HepG2 (cell line): ENCODE results near the gene SDC1. TPM values are rescaled to one million over a fixed set of nuclear protein-coding genes. Genes with fewer than 3 reads are reported as not detected.

Experiments
- AGO2 ChIP-seq: fragments of 200-400 bp; formaldehyde crosslinking; optimal IDR thresholded peaks from 2 replicates; pipeline ENCODE3; 2017; ENCODE audit warnings: mild to moderate bottlenecking, low read depth, low read length, moderate library complexity
- EP300 ChIP-seq, 3 experiments: sonication (generic) in 1 of 3; formaldehyde crosslinking in 1 of 3; IDR thresholded peaks; 2 replicates each; pipeline versions ENCODE4 v1.5.1 to v1.6.1; 2011 to 2020; ENCODE audit warnings: low read depth in 2 of 3, low read length in 2 of 3, borderline replicate concordance in 1 of 3, improper control_type of control experiment in 1 of 3, mild to moderate bottlenecking in 1 of 3, missing genetic modification reagents in 1 of 3, moderate library complexity in 1 of 3
- GMEB1 ChIP-seq: sonication (generic); formaldehyde crosslinking; IDR thresholded peaks from 2 replicates; pipeline ENCODE4 v1.5.1; 2020; ENCODE audit warnings: missing genetic modification reagents, mild to moderate bottlenecking, borderline replicate concordance
- HNRNPL ChIP-seq: fragments of 200-400 bp; formaldehyde crosslinking; IDR thresholded peaks from 2 replicates; pipeline ENCODE4 v1.6.1; 2017; ENCODE audit warnings: mild to moderate bottlenecking, low read depth, low read length
- HOXA5 ChIP-seq: sonication (generic); formaldehyde crosslinking; IDR thresholded peaks from 2 replicates; pipeline ENCODE4 v1.4.0; 2020; ENCODE audit warnings: missing genetic modification reagents
- IRF2 ChIP-seq: IDR thresholded peaks from 2 replicates; pipeline ENCODE4 v1.6.1; 2018; ENCODE audit warnings: missing genetic modification reagents, missing compliant biosample characterization
- KLF15 ChIP-seq: sonication (generic); formaldehyde crosslinking; IDR thresholded peaks from 2 replicates; pipeline ENCODE4 v1.8.1; 2023; ENCODE audit warnings: borderline replicate concordance, mild to moderate bottlenecking, inconsistent platforms, missing genetic modification reagents, mixed read lengths
- KLF9 ChIP-seq: IDR thresholded peaks from 2 replicates; pipeline ENCODE4 v1.6.1; 2016; ENCODE audit warnings: low read depth
- MLX ChIP-seq: IDR thresholded peaks from 2 replicates; pipeline ENCODE4 v1.6.1; 2016
- NAIF1 ChIP-seq: sonication (generic); formaldehyde crosslinking; IDR thresholded peaks from 2 replicates; pipeline ENCODE4 v1.5.0; 2020; ENCODE audit warnings: mild to moderate bottlenecking, missing genetic modification reagents, borderline replicate concordance
- NFYB ChIP-seq: sonication (generic); formaldehyde crosslinking; IDR thresholded peaks from 2 replicates; pipeline ENCODE4 v1.4.0; 2020; ENCODE audit warnings: missing genetic modification reagents
- PITX1 ChIP-seq: sonication (generic); formaldehyde crosslinking; IDR thresholded peaks from 2 replicates; pipeline ENCODE4 v1.5.1; 2020; ENCODE audit warnings: mild to moderate bottlenecking, missing genetic modification reagents
- RXRB ChIP-seq: IDR thresholded peaks from 2 replicates; pipeline ENCODE4 v1.6.1; 2016; ENCODE audit warnings: borderline replicate concordance, missing genetic modification reagents, missing compliant biosample characterization
- STAT5B ChIP-seq: sonication (generic); formaldehyde crosslinking; IDR thresholded peaks from 2 replicates; pipeline ENCODE4 v1.4.0; 2020; ENCODE audit warnings: missing genetic modification reagents
- TCF7L2 ChIP-seq: IDR thresholded peaks from 2 replicates; pipeline ENCODE4 v1.6.1; 2011; ENCODE audit warnings: mild to moderate bottlenecking, low read depth, low read length, moderate library complexity
- ZFP36 ChIP-seq: fragments of 150-350 bp; IDR thresholded peaks from 2 replicates; pipeline ENCODE4 v1.6.1; 2018; ENCODE audit warnings: borderline replicate concordance, low read length, low read depth; ENCODE audit not compliant: partially characterized antibody
- ZIK1 ChIP-seq: sonication (generic); formaldehyde crosslinking; IDR thresholded peaks from 2 replicates; pipeline ENCODE4 v1.5.0; 2020; ENCODE audit warnings: mild to moderate bottlenecking, low read depth, missing genetic modification reagents, borderline replicate concordance
- ZMYM3 ChIP-seq: sonication (generic); formaldehyde crosslinking; IDR thresholded peaks from 2 replicates; pipeline ENCODE4 v1.5.1; 2020; ENCODE audit warnings: mild to moderate bottlenecking, missing genetic modification reagents
- ZNF274 ChIP-seq: sonication (generic); formaldehyde crosslinking; IDR thresholded peaks from 2 replicates; pipeline ENCODE4 v1.5.1; 2020; ENCODE audit warnings: mild to moderate bottlenecking, missing genetic modification reagents
- ZNF337 ChIP-seq: sonication (generic); formaldehyde crosslinking; IDR thresholded peaks from 2 replicates; pipeline ENCODE4 v1.5.1; 2020; ENCODE audit warnings: missing genetic modification reagents, low read depth, mild to moderate bottlenecking, borderline replicate concordance
- ZNF503 ChIP-seq: sonication (generic); formaldehyde crosslinking; IDR thresholded peaks from 2 replicates; pipeline ENCODE4 v1.4.0; 2020; ENCODE audit warnings: missing genetic modification reagents
- ZNF574 ChIP-seq: sonication (generic); formaldehyde crosslinking; IDR thresholded peaks from 2 replicates; pipeline ENCODE4 v1.4.0; 2020; ENCODE audit warnings: missing genetic modification reagents
- ZSCAN12 ChIP-seq: sonication (generic); formaldehyde crosslinking; IDR thresholded peaks from 2 replicates; pipeline ENCODE4 v1.9.0; 2021; ENCODE audit warnings: mild to moderate bottlenecking, missing genetic modification reagents
- polyA plus RNA-seq, 8 experiments: library from polyadenylated mRNA; depleted of rRNA in 3 of 8; stranded (reverse) in 7 of 8; unstranded in 1 of 8; fragments of >200 nt; fragmentation: Illumina TruSeq in 4 of 8; extraction: Trizol in 4 of 8; gene quantifications; 2 replicates each; pipeline versions ENCODE4 v1.2.1 to v1.2.3, GENCODE V29; 2011 to 2016; ENCODE audit warnings: low read depth in 4 of 8, missing spikeins in 1 of 8, mixed read lengths in 1 of 8; ENCODE audit not compliant: insufficient read depth in 1 of 8
- total RNA-seq, 5 experiments: library from RNA; depleted of rRNA; stranded (reverse); fragments of >200 nt; fragmentation: Illumina TruSeq; extraction: Trizol; gene quantifications; 2 replicates each; pipeline ENCODE4 v1.2.3, GENCODE V29; 2016; ENCODE audit warnings: low read depth in 1 of 5

Gene SDC1
- total and polyA plus RNA-seq, 2 of the 13 experiments (the other 11 are each of a cell fraction or from before 2014, with no cell fraction given), result 108 to 119 TPM

GRCh38 chr2:20172273-20173055 is 52.5 kb downstream of the SDC1 start (continued):
- TF ChIP-seq ZMYM3, result peak; percentile 48; the same call in 1 of the 2 replicates
- TF ChIP-seq ZNF337, result no peak
- no peak for TF ChIP-seq HOXA5
- no peak for TF ChIP-seq NFYB (CRISPR knock-in tag)
- no peak for TF ChIP-seq KLF15 (CRISPR knock-in tag)
- TF ChIP-seq RXRB, result peak; percentile 18; the same call in 1 of the 2 replicates
- TF ChIP-seq ZNF274 (CRISPR knock-in tag), result no peak
- TF ChIP-seq AGO2, result no peak
- TF ChIP-seq IRF2 (CRISPR knock-in tag), result no peak
- TF ChIP-seq STAT5B, result no peak
- TF ChIP-seq ZFP36, result no peak
- TF ChIP-seq HNRNPL, result peak; percentile 83; the same call in 1 of the 2 replicates
- 0 out of 2 replicates have a peak, but pooled peaks have one; percentile 8 for TF ChIP-seq ZNF574 (CRISPR knock-in tag)
- no peak for TF ChIP-seq ZNF503 (CRISPR knock-in tag)
- TF ChIP-seq MLX, result no peak
- TF ChIP-seq NAIF1, result no peak
- TF ChIP-seq ZSCAN12 (CRISPR knock-in tag), result no peak
- TF ChIP-seq KLF9 (CRISPR knock-in tag), result no peak
- TF ChIP-seq ZIK1 (CRISPR knock-in tag), result no peak
- TF ChIP-seq GMEB1 (CRISPR knock-in tag), result no peak
- peak in 1 of 2 experiments; percentile 69; a peak in 2 of 4 replicates for TF ChIP-seq EP300 (IDR thresholded peaks at IDR 0.05; ENCODE audit: low read depth in 2 of 2, low read length in 2 of 2)
- peak; percentile 34; the same call in 1 of the 2 replicates for TF ChIP-seq EP300 (CRISPR knock-in tag; IDR thresholded peaks at IDR 0.05; ENCODE audit: borderline replicate concordance)
- peak; percentile 76 for TF ChIP-seq TCF7L2
- no peak for TF ChIP-seq PITX1 (CRISPR knock-in tag)
